HEK293T (cell line): ENCODE results near the gene PDSS2.

Experiments used
- BHLHE40 ChIP-seq: fragments of 450-650 bp; IDR thresholded peaks from 2 replicates; pipeline ENCODE4 v1.6.1; 2016; ENCODE audit warnings: mild to moderate bottlenecking, moderate library complexity, borderline replicate concordance
- ELF4 ChIP-seq: fragments of 450-650 bp; IDR thresholded peaks from 2 replicates; pipeline ENCODE4 v1.6.1; 2017; ENCODE audit warnings: antibody characterized with exemption
- FOXA1 ChIP-seq: fragments of 450-650 bp; IDR thresholded peaks from 2 replicates; pipeline ENCODE4 v1.6.1; 2016; ENCODE audit warnings: mild to moderate bottlenecking
- FOXK2 ChIP-seq: fragments of 450-650 bp; IDR thresholded peaks from 2 replicates; pipeline ENCODE4 v1.6.1; 2016; ENCODE audit warnings: mild to moderate bottlenecking
- FOXM1 ChIP-seq: fragments of 450-650 bp; IDR thresholded peaks from 2 replicates; pipeline ENCODE4 v1.6.1; 2017; ENCODE audit warnings: mild to moderate bottlenecking, borderline replicate concordance
- SP1 ChIP-seq: fragments of 450-650 bp; IDR thresholded peaks from 2 replicates; pipeline ENCODE4 v1.6.1; 2017
- TARDBP ChIP-seq: fragments of 450-650 bp; IDR thresholded peaks from 2 replicates; pipeline ENCODE4 v1.6.1; 2016
- ZNF384 ChIP-seq: fragments of 450-650 bp; IDR thresholded peaks from 2 replicates; pipeline ENCODE4 v1.6.1; 2016
- TF ChIP-seq, protein P1 (sequence below): fragments of 450-650 bp; IDR thresholded peaks from 2 replicates; pipeline ENCODE4 v1.6.1; 2016

DNA sequence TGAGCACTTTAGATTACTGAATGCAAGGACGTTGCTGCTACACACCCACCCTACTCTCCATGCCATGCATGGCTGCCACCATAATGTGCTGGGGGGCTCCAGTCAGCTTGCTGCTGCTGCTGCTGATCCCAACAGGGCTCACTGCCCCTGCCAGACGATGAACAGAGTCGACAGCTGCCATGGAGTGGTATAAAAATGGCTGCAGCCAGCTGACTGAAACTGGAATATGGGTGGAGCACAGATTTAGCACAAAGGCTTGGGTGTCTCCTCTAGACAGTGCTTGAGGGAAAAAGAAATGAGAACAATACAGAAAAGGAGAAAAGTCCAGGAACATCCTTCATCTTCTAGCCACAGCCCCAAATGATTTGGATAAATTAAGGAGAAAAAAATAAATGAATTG lies 150.7 kb downstream of the PDSS2 start:
- no peak for TF ChIP-seq TARDBP
- TF ChIP-seq FOXM1: no peak
- TF ChIP-seq BHLHE40: no peak
- TF ChIP-seq FOXK2: no peak
- TF ChIP-seq ZNF384: no peak
- TF ChIP-seq, protein P1, sequence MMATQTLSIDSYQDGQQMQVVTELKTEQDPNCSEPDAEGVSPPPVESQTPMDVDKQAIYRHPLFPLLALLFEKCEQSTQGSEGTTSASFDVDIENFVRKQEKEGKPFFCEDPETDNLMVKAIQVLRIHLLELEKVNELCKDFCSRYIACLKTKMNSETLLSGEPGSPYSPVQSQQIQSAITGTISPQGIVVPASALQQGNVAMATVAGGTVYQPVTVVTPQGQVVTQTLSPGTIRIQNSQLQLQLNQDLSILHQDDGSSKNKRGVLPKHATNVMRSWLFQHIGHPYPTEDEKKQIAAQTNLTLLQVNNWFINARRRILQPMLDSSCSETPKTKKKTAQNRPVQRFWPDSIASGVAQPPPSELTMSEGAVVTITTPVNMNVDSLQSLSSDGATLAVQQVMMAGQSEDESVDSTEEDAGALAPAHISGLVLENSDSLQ: no peak
- TF ChIP-seq FOXA1: no peak
- no peak for TF ChIP-seq SP1
- TF ChIP-seq ELF4: no peak
